Neural cell (in vitro differentiated cells): ENCODE data around the gene BMP2K.

Source experiments
- EZH2 ChIP-seq: fragments of 200-600, 300-800 bp; shearing (Covaris generic), sonication (generic); IDR thresholded peaks from 2 replicates; pipeline ENCODE4 v1.6.1; 2014; ENCODE audit warnings: antibody characterized with exemption, low read length, borderline replicate concordance, mild to moderate bottlenecking; ENCODE audit not compliant: insufficient read depth, poor library complexity, severe bottlenecking
- TF ChIP-seq, protein P1 (sequence below): fragments of 450-650 bp; IDR thresholded peaks from 2 replicates; pipeline ENCODE4 v1.5.1; 2014; ENCODE audit warnings: antibody characterized with exemption, mild to moderate bottlenecking, moderate library complexity; ENCODE audit not compliant: poor library complexity, severe bottlenecking

DNA sequence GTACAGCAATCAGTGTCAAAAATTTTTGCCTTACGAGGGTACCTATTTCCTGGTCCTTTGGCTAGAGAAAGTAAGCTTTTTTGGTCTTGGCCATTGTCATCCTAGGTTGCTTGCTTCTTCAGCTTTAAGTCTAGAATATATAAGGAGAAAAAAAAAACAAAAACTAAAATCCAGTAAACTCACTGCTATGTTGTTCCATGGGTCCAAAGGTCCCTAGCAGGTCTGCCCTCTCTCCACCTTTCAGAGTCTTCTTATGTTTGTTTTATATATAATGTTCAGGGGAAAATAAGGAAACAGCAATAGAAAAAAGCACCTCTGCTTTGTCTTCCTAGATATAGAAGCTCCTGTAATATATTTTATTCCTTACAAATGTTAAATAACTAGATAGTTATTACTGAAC lies 18.1 kb upstream of the BMP2K start:
- TF ChIP-seq EZH2, result no peak
- TF ChIP-seq, protein P1, sequence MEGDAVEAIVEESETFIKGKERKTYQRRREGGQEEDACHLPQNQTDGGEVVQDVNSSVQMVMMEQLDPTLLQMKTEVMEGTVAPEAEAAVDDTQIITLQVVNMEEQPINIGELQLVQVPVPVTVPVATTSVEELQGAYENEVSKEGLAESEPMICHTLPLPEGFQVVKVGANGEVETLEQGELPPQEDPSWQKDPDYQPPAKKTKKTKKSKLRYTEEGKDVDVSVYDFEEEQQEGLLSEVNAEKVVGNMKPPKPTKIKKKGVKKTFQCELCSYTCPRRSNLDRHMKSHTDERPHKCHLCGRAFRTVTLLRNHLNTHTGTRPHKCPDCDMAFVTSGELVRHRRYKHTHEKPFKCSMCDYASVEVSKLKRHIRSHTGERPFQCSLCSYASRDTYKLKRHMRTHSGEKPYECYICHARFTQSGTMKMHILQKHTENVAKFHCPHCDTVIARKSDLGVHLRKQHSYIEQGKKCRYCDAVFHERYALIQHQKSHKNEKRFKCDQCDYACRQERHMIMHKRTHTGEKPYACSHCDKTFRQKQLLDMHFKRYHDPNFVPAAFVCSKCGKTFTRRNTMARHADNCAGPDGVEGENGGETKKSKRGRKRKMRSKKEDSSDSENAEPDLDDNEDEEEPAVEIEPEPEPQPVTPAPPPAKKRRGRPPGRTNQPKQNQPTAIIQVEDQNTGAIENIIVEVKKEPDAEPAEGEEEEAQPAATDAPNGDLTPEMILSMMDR, result no peak
